Esophagus (tissue), 2 donors: Measurements from ENCODE around the gene RRP7A. TPM values are rescaled to one million over a fixed set of nuclear protein-coding genes. Genes with fewer than 3 reads are reported as not detected.
"Not testable (repeated sequence)": the region's sequence is repeated elsewhere in the genome, so short reads cannot be mapped to it uniquely, and the experiment has no call there.

Experiments used
- H3K27ac ChIP-seq, 2 donors: one replicate each; pipeline ENCODE4 v1.5.1; 2013; ENCODE audit warnings: low read depth in 2 of 2, mild to moderate bottlenecking in 2 of 2, inconsistent platforms in 1 of 2, low read length in 1 of 2, moderate library complexity in 1 of 2
- H3K27me3 ChIP-seq, 2 donors: one replicate each; pipeline ENCODE4 v1.6.1; 2013; ENCODE audit warnings: low read length in 2 of 2, control low read depth in 1 of 2, mild to moderate bottlenecking in 1 of 2; ENCODE audit not compliant: insufficient read depth in 2 of 2, control insufficient read depth in 1 of 2
- H3K36me3 ChIP-seq, 2 donors: one replicate each; pipeline ENCODE4 v1.6.1; 2013; ENCODE audit warnings: low read length in 1 of 2; ENCODE audit not compliant: control insufficient read depth in 2 of 2, insufficient read depth in 2 of 2
- H3K4me1 ChIP-seq, 2 donors: one replicate each; pipeline ENCODE4 v1.6.1; 2013; ENCODE audit warnings: low read length in 1 of 2; ENCODE audit not compliant: control insufficient read depth in 2 of 2, insufficient read depth in 2 of 2
- H3K4me3 ChIP-seq, 2 donors: one replicate each; pipeline ENCODE4 v1.5.1; 2013; ENCODE audit warnings: low read length in 2 of 2, mild to moderate bottlenecking in 2 of 2, low read depth in 1 of 2, moderate library complexity in 1 of 2
- H3K9me3 ChIP-seq, 2 donors: one replicate each; pipeline ENCODE4 v1.6.1; 2013; ENCODE audit warnings: mild to moderate bottlenecking in 2 of 2, low read depth in 1 of 2, low read length in 1 of 2, moderate library complexity in 1 of 2; ENCODE audit not compliant: control insufficient read depth in 2 of 2, insufficient read depth in 1 of 2
- WGBS, 2 donors: extraction: QIAGEN DNeasy Blood & Tissue Kit; methylation state at CpG; one replicate each; pipeline ENCODE4 v1.1.7; 2013; 5-methylcytosine and 5-hydroxymethylcytosine counted together
- polyA plus RNA-seq, 2 donors: library from polyadenylated mRNA; stranded (reverse); fragments of 200-250 nt; gene quantifications; one replicate each; pipeline ENCODE4 v1.2.3, GENCODE V29; 2013
- donor health status: healthy with polysubstance abuse.
- donor health status: Bipolar disorder and iron deficiency.

The RRP7A gene
- polyA plus RNA-seq, 2 donors: 8.8 to 19.0 TPM

DNA sequence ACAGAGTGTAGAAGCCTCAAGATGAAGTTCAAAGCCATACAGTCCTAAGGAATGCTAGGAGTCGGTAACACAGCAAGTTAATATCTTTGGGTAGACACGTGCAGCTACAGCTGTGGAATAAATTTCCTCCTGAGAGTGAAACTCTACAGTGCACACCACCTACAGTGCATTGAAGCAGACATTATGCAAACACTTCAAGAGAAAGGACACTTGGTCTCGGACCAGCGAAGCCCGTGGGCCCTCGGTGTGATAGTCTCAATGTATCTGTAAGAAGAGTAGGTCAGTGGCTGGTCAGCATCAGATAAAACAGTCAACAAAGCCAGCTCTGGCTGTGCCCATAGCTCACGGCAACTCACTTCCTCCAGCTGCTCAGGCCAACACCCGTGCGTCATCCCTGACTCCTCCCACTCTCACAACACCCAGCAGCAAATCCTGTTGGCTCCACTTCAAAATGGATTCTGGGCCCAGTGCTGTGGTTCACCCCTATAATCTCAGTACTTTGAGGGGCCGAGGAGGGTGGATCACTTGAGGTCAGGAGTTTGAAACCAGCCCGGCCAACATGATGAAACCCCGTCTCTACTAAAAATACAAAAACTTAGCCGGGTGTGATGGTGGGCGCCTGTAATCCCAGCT is 17.7 kb upstream of the RRP7A start:
- not testable (repeated sequence) for H3K27ac ChIP-seq, H3K4me3 ChIP-seq, H3K4me1 ChIP-seq, H3K9me3 ChIP-seq, H3K27me3 ChIP-seq, H3K36me3 ChIP-seq
- WGBS, 2 donors: 44 to 49% methylated on average over 7 to 12 of the region's 14 CpGs

- not testable (repeated sequence) for H3K4me1 ChIP-seq, H3K36me3 ChIP-seq, H3K27ac ChIP-seq, H3K27me3 ChIP-seq, H3K4me3 ChIP-seq, H3K9me3 ChIP-seq
- WGBS, 2 donors: 94 to 96% methylated on average over 18 of the region's 18 CpGs
Observed at GRCh38 chr22:42536634-42537033, 17.0 kb upstream of the RRP7A start.

DNA sequence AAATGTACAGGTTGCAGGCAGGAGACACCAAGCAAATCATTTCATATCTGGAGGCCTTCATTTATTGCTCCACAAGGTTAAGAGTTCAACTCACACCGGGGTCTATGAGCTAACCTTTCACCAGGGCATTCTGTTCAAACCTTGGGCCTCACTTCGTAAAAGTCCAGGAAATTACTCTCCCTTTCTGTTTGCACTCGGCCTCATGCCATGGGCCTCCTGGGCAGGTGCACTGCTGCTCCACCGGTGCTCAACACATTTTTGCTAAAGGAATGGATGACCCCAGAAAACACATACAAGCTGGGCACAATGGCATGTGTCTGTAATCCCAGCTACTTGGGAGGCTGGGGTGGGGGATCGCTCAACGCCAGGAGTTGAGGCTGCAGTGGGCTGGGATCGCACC is 16.6 kb upstream of the RRP7A start:
- WGBS, 2 donors: 90% methylated on average over 7 of the region's 7 CpGs
- H3K4me3 ChIP-seq: no peak overlapping the region
- H3K9me3 ChIP-seq: no peaks in the 10 kb centered on the region
- no peaks in the 10 kb centered on the region for H3K27me3 ChIP-seq
- no peaks in the 10 kb centered on the region for H3K36me3 ChIP-seq
- H3K4me1 ChIP-seq: no peaks in the 10 kb centered on the region
- H3K27ac ChIP-seq: no peak overlapping the region

- H3K9me3 ChIP-seq, H3K27me3 ChIP-seq: not testable (repeated sequence)
- 61 to 77% methylated on average over 1 to 4 of the region's 14 CpGs for WGBS, 2 donors
Observed at GRCh38 chr22:42535082-42535731, 15.6 kb upstream of the RRP7A start.

GRCh38 chr22:42533638-42533977 is 14.0 kb upstream of the RRP7A start:
- Histone ChIP-seq H3K27me3 (no peaks in the 10 kb centered on the region), H3K4me3 (no peak overlapping the region), H3K36me3 (no peaks in the 10 kb centered on the region), H3K4me1 (no peaks in the 10 kb centered on the region), H3K9me3 (no peaks in the 10 kb centered on the region), H3K27ac (no peak overlapping the region)
- WGBS, 2 donors: 84 to 88% methylated on average over 8 of the region's 8 CpGs

More at GRCh38 chr22:42535082-42535731, 15.6 kb upstream of the RRP7A start:
- not testable (repeated sequence) for H3K4me1 ChIP-seq, H3K27ac ChIP-seq, H3K4me3 ChIP-seq, H3K36me3 ChIP-seq

DNA sequence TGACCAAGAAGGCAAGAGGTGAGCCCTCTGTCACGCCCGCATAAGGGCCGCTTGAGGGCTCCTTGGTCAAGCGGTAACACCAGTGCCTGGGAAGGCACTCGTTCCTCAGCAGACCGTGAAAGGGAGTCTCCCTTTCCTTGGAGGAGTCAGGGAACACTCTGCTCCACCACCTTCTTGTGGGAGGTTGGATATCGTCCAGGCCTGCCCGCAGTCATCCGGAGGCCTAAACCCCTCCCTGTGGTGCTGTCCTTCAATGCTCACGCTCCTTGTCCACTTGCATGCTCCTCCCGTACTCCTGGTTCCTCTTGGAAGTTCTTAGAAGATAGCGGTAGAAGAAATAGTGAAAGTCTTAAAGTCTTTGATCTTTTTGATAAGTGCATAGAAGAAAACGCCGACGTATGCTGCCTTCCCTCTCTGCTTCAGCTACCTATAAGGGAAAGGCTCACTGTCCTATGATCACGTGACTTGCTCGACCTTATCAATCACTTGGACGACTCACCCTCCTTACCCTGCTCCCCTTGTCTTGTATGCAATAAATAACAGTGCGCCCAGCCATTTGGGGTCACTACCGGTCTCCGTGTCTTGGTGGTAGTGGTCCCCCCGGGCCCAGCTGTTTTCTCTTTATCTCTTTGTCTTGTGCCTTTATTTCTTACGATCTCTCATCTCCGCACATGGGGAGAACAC is 11.9 kb upstream of the RRP7A start:
- 87 to 89% methylated on average over 24 of the region's 24 CpGs for WGBS, 2 donors
- H3K27me3 ChIP-seq, H3K9me3 ChIP-seq, H3K36me3 ChIP-seq, H3K4me3 ChIP-seq, H3K27ac ChIP-seq, H3K4me1 ChIP-seq: not testable (repeated sequence)

GRCh38 chr22:42529435-42529834 is 9.8 kb upstream of the RRP7A start:
- not testable (repeated sequence) for H3K9me3 ChIP-seq, H3K27ac ChIP-seq, H3K4me1 ChIP-seq, H3K36me3 ChIP-seq, H3K27me3 ChIP-seq, H3K4me3 ChIP-seq
- 94 to 96% methylated on average over 8 of the region's 8 CpGs for WGBS, 2 donors

DNA sequence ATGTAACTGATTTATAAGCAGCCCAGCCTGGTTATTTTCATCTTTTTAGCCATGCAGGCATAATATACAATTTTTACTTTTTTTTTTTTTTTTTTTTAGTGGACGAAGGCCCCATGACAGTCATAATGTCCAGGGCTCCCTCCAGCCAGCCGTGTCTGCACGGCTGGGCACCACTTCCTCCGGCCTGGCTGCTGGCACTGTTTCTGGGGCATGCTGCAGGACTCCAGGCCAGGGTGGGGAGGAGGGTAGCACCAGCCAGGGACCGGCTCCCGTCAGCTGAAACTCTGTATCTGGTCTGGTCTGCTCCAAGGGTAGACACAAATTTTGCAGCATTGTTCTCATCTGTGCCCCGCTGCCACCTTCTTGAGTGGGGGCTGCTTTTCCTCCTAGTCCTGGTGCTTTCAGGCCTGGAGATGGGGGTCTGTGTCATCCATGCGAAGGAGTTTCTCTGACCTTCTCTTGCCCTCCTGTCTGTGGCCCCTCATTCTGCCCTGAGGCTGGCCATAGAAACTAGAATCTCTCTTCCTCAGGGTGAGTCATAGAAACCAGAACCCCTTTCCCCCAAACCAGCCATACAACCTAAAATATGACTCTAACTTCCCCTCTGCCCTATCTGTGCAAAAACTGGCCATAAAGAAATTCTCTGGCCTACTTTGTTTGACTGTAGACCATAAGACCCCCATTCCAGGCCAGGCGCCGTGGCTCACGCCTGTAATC is 9.2 kb upstream of the RRP7A start:
- H3K4me3 ChIP-seq: no peak overlapping the region
- WGBS, 2 donors: 95 to 97% methylated on average over 11 of the region's 11 CpGs
- H3K4me1 ChIP-seq: no peaks in the 10 kb centered on the region
- H3K27me3 ChIP-seq: no peaks in the 10 kb centered on the region
- no peaks in the 10 kb centered on the region for H3K9me3 ChIP-seq
- no peaks in the 10 kb centered on the region for H3K36me3 ChIP-seq
- H3K27ac ChIP-seq: no peak overlapping the region

DNA sequence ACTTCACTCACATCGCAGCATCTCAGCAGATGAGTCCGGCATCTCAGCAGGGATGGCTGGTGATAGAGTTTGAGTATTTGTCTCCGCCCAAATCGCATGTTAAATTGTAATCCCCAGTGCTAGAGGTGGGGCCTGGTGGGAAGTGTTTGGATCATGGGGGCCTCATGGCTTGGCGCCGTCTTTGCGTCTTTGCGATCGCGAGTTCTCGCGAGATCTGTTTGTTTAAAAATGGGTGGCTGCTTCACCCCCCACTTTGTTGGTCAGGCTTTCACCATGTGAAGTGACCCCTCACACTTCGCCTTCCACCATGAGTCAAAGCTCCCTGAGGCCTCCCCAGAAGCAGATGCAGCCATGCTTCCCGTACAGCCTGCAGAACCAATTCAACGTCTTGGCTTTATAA is 3.0 kb upstream of the RRP7A start:
- Histone ChIP-seq H3K27ac (no peak overlapping the region), H3K36me3 (no peaks in the 10 kb centered on the region), H3K9me3 (no peaks in the 10 kb centered on the region), H3K4me1 (peaks cover 0 to 3% of the 10 kb centered on the region in 2 donors), H3K27me3 (no peaks in the 10 kb centered on the region), H3K4me3 (no peak overlapping the region)
- WGBS, 2 donors: 94 to 96% methylated on average over 15 of the region's 15 CpGs
